Measurements from ENCODE around the gene ABLIM1. TPM values are rescaled to one million over a fixed set of nuclear protein-coding genes. Genes with fewer than 3 reads are reported as not detected.

The ABLIM1 gene
- total and polyA plus RNA-seq, 2 donors (not counting 1 experiment from before 2014, with no cell fraction given) = 5.3 to 13.6 TPM

GRCh38 chr10:114642729-114643128, 15.3 kb downstream of the ABLIM1 start:
- H3K9ac ChIP-seq (ENCODE audit: insufficient read depth, low read length) = no peak overlapping the region
- H3K4me3 ChIP-seq (replicated peaks in 1 of 4; ENCODE audit: control extremely low read depth in 1 of 4, insufficient read depth in 1 of 4, low read depth in 3 of 4, low read length in 4 of 4) = no peak overlapping the region
- H3K9me3 ChIP-seq (ENCODE audit: control insufficient read depth, insufficient read depth, low read depth, low read length) = no peaks in the 10 kb centered on the region
- H2AFZ ChIP-seq (ENCODE audit: low read length) = no peak overlapping the region
- no peak overlapping the region for H3K27ac ChIP-seq (ENCODE audit: insufficient read depth, low read length)
- H3K4me1 ChIP-seq (ENCODE audit: control insufficient read depth, extremely low read depth, insufficient read depth, low read length) = peaks cover 12% of the 10 kb centered on the region
- no peaks in the 10 kb centered on the region for H3K27me3 ChIP-seq (ENCODE audit: control insufficient read depth, insufficient read depth, low read length)
- H3K79me2 ChIP-seq (ENCODE audit: control insufficient read depth, insufficient read depth, low read length) = no peaks in the 10 kb centered on the region
- H3K36me3 ChIP-seq (ENCODE audit: control insufficient read depth, insufficient read depth, low read length) = no peaks in the 10 kb centered on the region
- H3K4me2 ChIP-seq (ENCODE audit: extremely low read depth, insufficient read depth, low read length) = no peak overlapping the region
- H4K20me1 ChIP-seq (ENCODE audit: control insufficient read depth, extremely low read depth, insufficient read depth, low read length) = no peaks in the 10 kb centered on the region
- TF ChIP-seq EZH2 (IDR thresholded peaks at IDR 0.05; ENCODE audit: low read length, missing control alignments) = no peak
- TF ChIP-seq, protein P1, sequence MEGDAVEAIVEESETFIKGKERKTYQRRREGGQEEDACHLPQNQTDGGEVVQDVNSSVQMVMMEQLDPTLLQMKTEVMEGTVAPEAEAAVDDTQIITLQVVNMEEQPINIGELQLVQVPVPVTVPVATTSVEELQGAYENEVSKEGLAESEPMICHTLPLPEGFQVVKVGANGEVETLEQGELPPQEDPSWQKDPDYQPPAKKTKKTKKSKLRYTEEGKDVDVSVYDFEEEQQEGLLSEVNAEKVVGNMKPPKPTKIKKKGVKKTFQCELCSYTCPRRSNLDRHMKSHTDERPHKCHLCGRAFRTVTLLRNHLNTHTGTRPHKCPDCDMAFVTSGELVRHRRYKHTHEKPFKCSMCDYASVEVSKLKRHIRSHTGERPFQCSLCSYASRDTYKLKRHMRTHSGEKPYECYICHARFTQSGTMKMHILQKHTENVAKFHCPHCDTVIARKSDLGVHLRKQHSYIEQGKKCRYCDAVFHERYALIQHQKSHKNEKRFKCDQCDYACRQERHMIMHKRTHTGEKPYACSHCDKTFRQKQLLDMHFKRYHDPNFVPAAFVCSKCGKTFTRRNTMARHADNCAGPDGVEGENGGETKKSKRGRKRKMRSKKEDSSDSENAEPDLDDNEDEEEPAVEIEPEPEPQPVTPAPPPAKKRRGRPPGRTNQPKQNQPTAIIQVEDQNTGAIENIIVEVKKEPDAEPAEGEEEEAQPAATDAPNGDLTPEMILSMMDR (conservative IDR thresholded peaks at IDR 0.05 in 1 of 2, IDR thresholded peaks at IDR 0.05 in 1 of 2; ENCODE audit: low read depth in 1 of 2, low read length in 2 of 2) = no peak
- DNase-seq (ENCODE audit: low read depth in 2 of 2) = no peak

DNA sequence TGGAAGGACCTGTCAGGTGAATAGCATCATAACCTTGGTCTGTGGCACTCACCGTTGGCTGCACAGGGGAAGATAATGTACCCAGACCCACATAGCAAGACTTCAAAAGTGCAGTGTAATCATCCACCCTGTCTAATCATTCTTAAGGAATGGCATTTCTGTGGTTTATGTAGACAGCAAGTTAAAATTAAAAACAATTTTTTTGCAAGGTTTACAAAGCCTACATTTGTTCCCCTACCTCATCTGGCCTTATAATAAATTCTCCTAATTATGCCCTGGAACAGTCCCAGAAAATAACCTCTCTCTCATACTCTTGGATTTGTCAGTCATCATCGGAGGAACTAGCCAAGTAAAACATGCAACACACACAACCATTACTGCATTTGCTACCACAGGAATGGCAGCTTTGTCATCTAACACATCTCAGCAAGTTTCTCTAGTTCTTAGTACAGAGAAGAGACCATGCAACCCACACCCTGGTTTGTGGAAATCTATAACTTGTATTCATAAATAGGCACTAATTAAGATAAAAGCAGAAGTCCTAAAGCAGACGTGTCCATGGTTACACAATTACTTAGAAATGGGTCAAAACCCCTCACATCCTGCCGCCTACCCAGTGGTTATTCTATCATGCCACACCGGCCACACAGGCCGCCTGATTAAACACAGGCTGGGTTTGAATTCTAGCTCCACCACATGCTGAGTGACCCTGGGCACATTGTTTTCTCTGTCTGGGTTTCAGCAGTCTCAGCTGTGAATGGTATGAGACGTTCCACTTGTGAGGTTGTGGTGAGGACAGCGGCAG, 19.1 kb downstream of the ABLIM1 start:
- H3K36me3 ChIP-seq (ENCODE audit: control insufficient read depth, insufficient read depth, low read length) = no peaks in the 10 kb centered on the region
- H3K9me3 ChIP-seq (ENCODE audit: control insufficient read depth, insufficient read depth, low read depth, low read length) = no peaks in the 10 kb centered on the region
- H3K79me2 ChIP-seq (ENCODE audit: control insufficient read depth, insufficient read depth, low read length) = no peaks in the 10 kb centered on the region
- no peak overlapping the region for H3K4me3 ChIP-seq (replicated peaks in 1 of 4; ENCODE audit: control extremely low read depth in 1 of 4, insufficient read depth in 1 of 4, low read depth in 3 of 4, low read length in 4 of 4)
- H3K9ac ChIP-seq (ENCODE audit: insufficient read depth, low read length) = no peak overlapping the region
- H2AFZ ChIP-seq (ENCODE audit: low read length) = no peak overlapping the region
- TF ChIP-seq, protein P1 (conservative IDR thresholded peaks at IDR 0.05 in 1 of 2, IDR thresholded peaks at IDR 0.05 in 1 of 2; ENCODE audit: low read depth in 1 of 2, low read length in 2 of 2) = no peak
- TF ChIP-seq EZH2 (IDR thresholded peaks at IDR 0.05; ENCODE audit: low read length, missing control alignments) = no peak
- DNase-seq (ENCODE audit: low read depth in 2 of 2) = peak; percentile 80 to 99
- H4K20me1 ChIP-seq (ENCODE audit: control insufficient read depth, extremely low read depth, insufficient read depth, low read length) = no peaks in the 10 kb centered on the region
- H3K27ac ChIP-seq (ENCODE audit: insufficient read depth, low read length) = no peak overlapping the region
- H3K4me1 ChIP-seq (ENCODE audit: control insufficient read depth, extremely low read depth, insufficient read depth, low read length) = peaks cover 19% of the 10 kb centered on the region
- no peak overlapping the region for H3K4me2 ChIP-seq (ENCODE audit: extremely low read depth, insufficient read depth, low read length)
- H3K27me3 ChIP-seq (ENCODE audit: control insufficient read depth, insufficient read depth, low read length) = no peaks in the 10 kb centered on the region

GRCh38 chr10:114635797-114636550, 22.1 kb downstream of the ABLIM1 start:
- Histone ChIP-seq H3K4me1 (ENCODE audit: control insufficient read depth, extremely low read depth, insufficient read depth, low read length) (peaks cover 36% of the 10 kb centered on the region), H3K79me2 (ENCODE audit: control insufficient read depth, insufficient read depth, low read length) (no peaks in the 10 kb centered on the region), H3K27ac (ENCODE audit: insufficient read depth, low read length) (no peak overlapping the region), H3K27me3 (ENCODE audit: control insufficient read depth, insufficient read depth, low read length) (no peaks in the 10 kb centered on the region), H3K9me3 (ENCODE audit: control insufficient read depth, insufficient read depth, low read depth, low read length) (no peaks in the 10 kb centered on the region), H3K36me3 (ENCODE audit: control insufficient read depth, insufficient read depth, low read length) (no peaks in the 10 kb centered on the region), H2AFZ (ENCODE audit: low read length) (no peak overlapping the region), H3K4me3 (replicated peaks in 1 of 4; ENCODE audit: control extremely low read depth in 1 of 4, insufficient read depth in 1 of 4, low read depth in 3 of 4, low read length in 4 of 4) (no peak overlapping the region), H3K9ac (ENCODE audit: insufficient read depth, low read length) (no peak overlapping the region), H3K4me2 (ENCODE audit: extremely low read depth, insufficient read depth, low read length) (no peak overlapping the region), H4K20me1 (ENCODE audit: control insufficient read depth, extremely low read depth, insufficient read depth, low read length) (no peaks in the 10 kb centered on the region)
- TF ChIP-seq, protein P1 (conservative IDR thresholded peaks at IDR 0.05 in 1 of 2, IDR thresholded peaks at IDR 0.05 in 1 of 2; ENCODE audit: low read depth in 1 of 2, low read length in 2 of 2) = no peak
- TF ChIP-seq EZH2 (IDR thresholded peaks at IDR 0.05; ENCODE audit: low read length, missing control alignments) = no peak
- DNase-seq (ENCODE audit: low read depth in 2 of 2) = no peak

All from fibroblast of lung (primary cell).